ENCODE results near the gene LRRK1.

LRRK1 gene

GRCh38 chr15:101018450-101018849 lies 99.3 kb downstream of the LRRK1 start:
- TF ChIP-seq CTCF (IDR thresholded peaks at IDR 0.05; ENCODE audit: insufficient read depth, missing control alignments), result no peak
- FAIRE-seq (no peak), DNase-seq (ENCODE audit: insufficient read length, low spot score) (no peak)

- no peak for TF ChIP-seq CTCF (IDR thresholded peaks at IDR 0.05; ENCODE audit: insufficient read depth, missing control alignments)
- FAIRE-seq, result no peak
- DNase-seq (ENCODE audit: insufficient read length, low spot score), result no peak
Measured at GRCh38 chr15:101019366-101019896, 100.3 kb downstream of the LRRK1 start.

GRCh38 chr15:101020451-101020850 lies 101.3 kb downstream of the LRRK1 start:
- no peak for TF ChIP-seq CTCF (IDR thresholded peaks at IDR 0.05; ENCODE audit: insufficient read depth, missing control alignments)
- FAIRE-seq (no peak), DNase-seq (ENCODE audit: insufficient read length, low spot score) (no peak)

- TF ChIP-seq CTCF (IDR thresholded peaks at IDR 0.05; ENCODE audit: insufficient read depth, missing control alignments), result no peak
- DNase-seq (ENCODE audit: insufficient read length, low spot score) (no peak), FAIRE-seq (no peak)
Measured at GRCh38 chr15:101020945-101021344, 101.8 kb downstream of the LRRK1 start.

- no peak for DNase-seq (ENCODE audit: insufficient read length, low spot score)
- no peak for TF ChIP-seq CTCF (IDR thresholded peaks at IDR 0.05; ENCODE audit: insufficient read depth, missing control alignments)
- FAIRE-seq, result no peak
Measured at GRCh38 chr15:101022306-101022705, 103.1 kb downstream of the LRRK1 start.

GRCh38 chr15:101022876-101023275 lies 103.7 kb downstream of the LRRK1 start:
- no peak for TF ChIP-seq CTCF (IDR thresholded peaks at IDR 0.05; ENCODE audit: insufficient read depth, missing control alignments)
- DNase-seq (ENCODE audit: insufficient read length, low spot score) (no peak), FAIRE-seq (no peak)

GRCh38 chr15:101023501-101024072 lies 104.4 kb downstream of the LRRK1 start:
- FAIRE-seq (no peak), DNase-seq (ENCODE audit: insufficient read length, low spot score) (no peak)
- no peak for TF ChIP-seq CTCF (IDR thresholded peaks at IDR 0.05; ENCODE audit: insufficient read depth, missing control alignments)
